NCI-H226 (cell line): Measurements from ENCODE around the gene HIP1R.

Experiments used
- DNase-seq: peaks from one replicate; pipeline ENCODE4 v3.0.0-alpha.2; 2015

HIP1R gene

DNA sequence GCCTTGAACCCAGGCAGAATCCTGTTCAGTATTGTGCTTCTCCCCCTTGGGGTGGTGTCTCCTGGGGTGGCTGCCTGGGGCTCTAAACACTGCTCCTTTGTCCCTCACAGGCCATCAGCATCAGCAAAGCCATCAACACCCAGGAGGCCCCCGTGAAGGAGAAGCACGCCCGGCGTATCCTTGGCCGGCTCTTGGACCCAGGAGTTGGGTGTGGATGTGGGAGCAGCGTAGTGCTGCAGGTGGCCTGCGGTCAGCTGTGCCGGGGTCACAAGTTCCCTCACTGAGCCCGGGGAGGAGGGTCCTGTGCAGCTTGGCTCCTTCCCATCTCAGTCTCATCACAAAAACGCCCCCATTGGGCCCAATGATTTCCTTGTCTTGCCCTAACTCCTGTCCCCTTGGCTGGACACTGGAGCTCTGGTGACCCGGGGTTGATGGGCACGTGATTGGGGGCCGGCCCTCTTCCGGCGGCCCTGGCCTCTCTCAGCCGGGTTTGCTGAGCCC is 12.7 kb downstream of the HIP1R start:
- no peak for DNase-seq

- DNase-seq, result no peak
These were observed 13.5 kb downstream of the HIP1R start for GRCh38 chr12:122848471-122849351.

GRCh38 chr12:122849352-122850047 is 14.2 kb downstream of the HIP1R start:
- DNase-seq, result no peak

GRCh38 chr12:122850048-122850445 is 14.8 kb downstream of the HIP1R start:
- DNase-seq, result no peak

DNA sequence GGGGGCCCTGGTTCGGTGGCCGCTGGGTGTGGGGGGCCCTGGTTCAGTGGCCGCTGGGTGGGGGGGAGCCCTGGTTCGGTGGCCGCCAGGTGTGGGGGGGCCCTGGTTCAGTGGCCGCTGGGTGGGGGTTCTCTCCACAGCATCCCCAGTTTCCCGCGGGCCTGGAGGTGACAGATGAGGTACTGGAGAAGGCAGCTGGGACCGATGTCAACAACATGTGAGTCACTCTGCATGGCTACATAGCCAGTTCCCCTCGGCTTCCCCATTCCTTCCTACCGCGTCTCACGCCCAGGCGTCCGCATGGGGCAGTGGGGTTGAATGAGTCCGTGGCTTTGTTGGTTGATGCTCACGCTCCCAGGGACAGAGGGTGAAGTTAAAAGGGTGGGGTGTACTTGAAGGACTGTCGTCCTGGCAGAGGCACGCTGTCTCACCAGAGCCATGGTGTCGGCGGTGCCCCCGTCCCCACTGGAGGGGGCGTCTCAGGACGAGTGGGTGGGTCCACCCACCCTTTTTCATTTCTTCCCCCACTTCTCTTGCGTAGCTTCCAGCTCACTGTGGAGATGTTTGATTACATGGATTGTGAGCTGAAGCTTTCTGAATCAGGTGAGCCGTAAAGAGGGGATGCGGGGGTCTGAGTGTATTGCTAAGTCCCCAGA is 15.6 kb downstream of the HIP1R start:
- no peak for DNase-seq

- DNase-seq, result peak; percentile 70
These were observed 16.6 kb downstream of the HIP1R start for GRCh38 chr12:122851820-122852219.

DNA sequence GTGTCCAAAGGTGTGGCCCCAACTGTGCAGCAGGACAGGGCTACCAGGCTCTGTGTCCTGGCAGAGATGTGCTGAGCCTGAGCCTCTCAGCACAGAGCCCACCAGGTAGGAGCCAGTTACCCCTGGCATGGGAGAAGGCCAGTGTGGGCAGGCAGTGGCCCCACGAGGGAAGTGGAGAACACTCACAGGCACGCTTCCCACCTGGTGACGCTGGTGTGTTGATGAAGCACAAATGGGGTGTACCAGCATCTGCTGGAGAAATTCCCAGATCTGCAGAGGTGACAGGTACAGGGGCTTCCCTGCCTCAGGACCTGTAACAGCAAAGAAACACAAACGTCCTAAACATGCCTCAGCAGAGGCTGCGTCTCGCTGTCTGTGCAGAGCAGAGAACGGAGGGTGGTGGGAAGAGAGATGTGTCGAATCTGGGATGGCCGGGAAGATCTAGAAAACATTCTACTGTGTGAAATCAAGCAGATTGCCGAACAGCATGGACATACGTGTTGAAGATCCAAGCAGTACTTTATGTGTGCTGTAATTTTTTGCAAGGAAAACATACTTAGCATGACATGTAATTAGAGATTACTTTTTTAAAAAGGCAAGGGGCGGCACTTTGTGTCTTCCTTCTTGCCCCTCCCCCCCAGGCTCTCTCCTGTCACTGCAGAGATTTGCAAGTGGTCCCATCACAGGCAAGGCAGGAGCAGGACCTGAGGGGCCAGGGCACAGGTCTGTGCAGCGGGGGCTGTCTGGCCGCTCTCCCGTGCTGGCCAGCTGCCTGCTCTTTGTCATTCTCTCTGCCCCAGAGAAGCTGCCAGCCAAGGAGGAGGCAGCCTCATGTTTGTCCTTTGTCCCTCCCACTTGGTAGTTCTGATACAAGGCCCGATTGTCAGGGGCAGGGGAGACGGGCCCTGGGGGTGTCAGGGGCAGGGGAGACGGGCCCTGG is 17.3 kb downstream of the HIP1R start:
- no peak for DNase-seq

- DNase-seq, result no peak
These were observed 18.5 kb downstream of the HIP1R start for GRCh38 chr12:122853582-122854245.

GRCh38 chr12:122854554-122854953 is 19.3 kb downstream of the HIP1R start:
- DNase-seq, result no peak

GRCh38 chr12:122855071-122855829 is 20.0 kb downstream of the HIP1R start:
- no peak for DNase-seq

DNA sequence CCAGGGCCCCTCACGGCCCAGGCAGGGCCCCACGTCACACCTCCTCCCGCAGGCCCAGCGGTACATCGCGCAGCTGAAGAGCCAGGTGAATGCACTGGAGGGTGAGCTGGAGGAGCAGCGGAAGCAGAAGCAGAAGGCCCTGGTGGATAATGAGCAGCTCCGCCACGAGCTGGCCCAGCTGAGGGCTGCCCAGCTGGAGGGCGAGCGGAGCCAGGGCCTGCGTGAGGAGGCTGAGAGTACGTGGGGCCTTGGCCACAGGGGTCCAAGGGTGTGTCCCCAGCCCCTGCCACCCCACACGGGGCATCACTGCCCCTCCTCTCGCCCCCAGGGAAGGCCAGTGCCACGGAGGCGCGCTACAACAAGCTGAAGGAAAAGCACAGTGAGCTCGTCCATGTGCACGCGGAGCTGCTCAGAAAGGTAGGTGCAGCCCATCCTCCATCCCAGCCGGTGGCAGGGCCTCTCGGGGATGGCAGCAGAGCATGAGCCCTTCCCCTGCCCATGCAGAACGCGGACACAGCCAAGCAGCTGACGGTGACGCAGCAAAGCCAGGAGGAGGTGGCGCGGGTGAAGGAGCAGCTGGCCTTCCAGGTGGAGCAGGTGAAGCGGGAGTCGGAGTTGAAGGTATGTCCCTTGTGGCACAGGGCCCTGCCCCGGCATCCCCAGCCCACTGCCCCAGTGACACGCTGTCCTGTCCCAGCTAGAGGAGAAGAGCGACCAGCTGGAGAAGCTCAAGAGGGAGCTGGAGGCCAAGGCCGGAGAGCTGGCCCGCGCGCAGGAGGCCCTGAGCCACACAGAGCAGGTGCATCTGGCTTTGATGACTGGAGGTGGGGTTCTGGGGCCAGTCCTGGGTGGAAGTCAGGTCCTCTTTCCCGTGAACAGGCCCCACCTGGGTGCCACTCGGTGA is 20.9 kb downstream of the HIP1R start:
- DNase-seq, result no peak

- no peak for DNase-seq
These were observed 21.9 kb downstream of the HIP1R start for GRCh38 chr12:122856999-122857671.

DNA sequence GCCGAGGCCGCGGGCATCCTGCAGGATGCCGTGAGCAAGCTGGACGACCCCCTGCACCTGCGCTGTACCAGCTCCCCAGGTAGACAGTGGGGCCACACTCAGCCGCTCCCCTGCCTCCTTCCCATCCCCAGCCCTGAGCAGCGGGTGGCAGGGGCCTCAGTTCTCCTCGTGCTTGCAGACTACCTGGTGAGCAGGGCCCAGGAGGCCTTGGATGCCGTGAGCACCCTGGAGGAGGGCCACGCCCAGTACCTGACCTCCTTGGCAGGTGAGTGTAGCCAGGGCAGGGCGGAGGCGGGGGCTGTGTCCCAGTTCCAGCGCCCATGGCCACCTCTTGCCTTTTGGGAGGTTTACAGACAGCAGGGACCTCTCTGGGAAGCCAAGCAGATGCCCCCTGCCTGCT is 22.9 kb downstream of the HIP1R start:
- DNase-seq, result no peak

GRCh38 chr12:122858591-122859302 is 23.5 kb downstream of the HIP1R start:
- no peak for DNase-seq

DNA sequence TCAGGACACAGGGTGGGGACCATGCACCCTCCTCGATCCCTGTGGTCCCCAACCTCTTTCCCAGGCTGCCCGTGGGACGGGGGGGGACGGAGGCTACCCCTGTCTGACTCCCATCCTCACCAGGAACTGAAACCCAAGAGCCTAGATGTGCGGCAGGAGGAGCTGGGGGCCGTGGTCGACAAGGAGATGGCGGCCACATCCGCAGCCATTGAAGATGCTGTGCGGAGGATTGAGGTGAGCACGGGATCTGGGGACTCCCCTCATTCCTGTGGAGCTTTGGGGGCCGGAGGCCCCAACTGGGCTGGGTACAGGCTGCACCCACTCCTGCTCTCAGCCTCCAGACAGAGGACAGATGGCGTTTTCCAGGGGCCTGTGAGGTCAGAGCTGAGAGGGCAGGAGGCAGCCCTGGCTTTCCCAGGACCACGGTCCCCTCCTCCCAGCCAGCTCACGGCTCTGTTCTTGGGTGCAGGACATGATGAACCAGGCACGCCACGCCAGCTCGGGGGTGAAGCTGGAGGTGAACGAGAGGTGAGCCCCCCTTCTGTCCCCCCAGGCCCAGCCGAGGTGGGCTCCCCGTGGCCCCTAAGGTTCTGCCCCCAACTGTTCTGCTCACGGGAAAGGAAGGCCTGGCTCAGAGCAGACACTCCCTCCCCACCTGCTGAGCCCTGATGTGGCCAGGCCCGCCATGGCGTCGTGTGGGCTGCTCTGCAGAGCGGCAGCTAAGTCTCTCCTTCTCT is 24.2 kb downstream of the HIP1R start:
- DNase-seq, result no peak

- DNase-seq, result peak; percentile 43
These were observed 25.0 kb downstream of the HIP1R start for GRCh38 chr12:122860040-122860853.
